Fibroblast of lung (primary cell): ENCODE data around the gene ARHGAP42.

Source experiments
- CTCF ChIP-seq, 2 donors: IDR thresholded peaks in 1 of 2; conservative IDR thresholded peaks in 1 of 2; 1 replicate in 1 of 2; 2 replicates in 1 of 2; pipeline ENCODE4 v1.5.1; 2011 to 2012; ENCODE audit warnings: low read length in 2 of 2, control low read depth in 1 of 2, inconsistent platforms in 1 of 2, low read depth in 1 of 2, mild to moderate bottlenecking in 1 of 2
- EZH2 ChIP-seq: IDR thresholded peaks from 2 replicates; pipeline ENCODE4 v1.5.1; 2012; ENCODE audit warnings: low read length, control low read depth, mild to moderate bottlenecking; ENCODE audit errors: missing control alignments

GRCh38 chr11:100769165-100769564 is 82.1 kb downstream of the ARHGAP42 start:
- no peak for TF ChIP-seq EZH2
- TF ChIP-seq CTCF (conservative IDR thresholded peaks at IDR 0.05 in 1 of 2, IDR thresholded peaks at IDR 0.05 in 1 of 2; ENCODE audit: low read depth in 1 of 2, low read length in 2 of 2) = no peak
